Measurements from ENCODE around the gene STAT4.

GRCh38 chr2:191049728-191050639 is 100.8 kb downstream of the STAT4 start:
- TF ChIP-seq E2F4 (CRISPR knock-in tag; IDR thresholded peaks at IDR 0.05; ENCODE audit: borderline replicate concordance, low read depth): no peak
- no peak for TF ChIP-seq CTCF (IDR thresholded peaks at IDR 0.05)
- no peak for TF ChIP-seq CREB1 (CRISPR knock-in tag; IDR thresholded peaks at IDR 0.05)
- TF ChIP-seq SOX15 (CRISPR knock-in tag; IDR thresholded peaks at IDR 0.05): no peak
- TF ChIP-seq RELA (CRISPR knock-in tag; IDR thresholded peaks at IDR 0.05; ENCODE audit: borderline replicate concordance): no peak
- no peak for TF ChIP-seq HMGXB4 (CRISPR knock-in tag; IDR thresholded peaks at IDR 0.05)
